ENCODE measurements around the gene VPS4B. TPM values are rescaled to one million over a fixed set of nuclear protein-coding genes. Genes with fewer than 3 reads are reported as not detected.
A peak's percentile ranks its signal among the peaks of the same experiment; 100 is the strongest.

VPS4B gene
- total RNA-seq, 1 donor from 2014 or later = 58.7 TPM

DNA sequence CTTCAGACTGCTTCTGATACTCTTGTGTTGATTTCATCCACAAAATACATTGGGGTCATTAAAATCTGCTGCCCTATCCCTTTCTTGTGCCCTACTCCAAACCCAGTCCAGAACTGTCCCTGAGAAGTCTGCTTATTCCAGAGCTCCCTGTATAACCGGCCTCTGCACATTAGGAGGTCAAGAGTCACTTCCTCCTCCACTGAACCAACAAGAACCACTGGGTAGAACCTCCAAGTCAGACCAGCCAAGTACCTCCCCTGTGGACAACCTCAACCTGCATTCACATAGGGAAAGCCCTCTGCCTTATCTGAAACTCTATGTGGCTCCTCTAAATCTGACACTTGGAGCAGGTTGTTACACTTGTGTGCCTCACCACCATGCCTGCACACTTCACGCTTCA, 77.4 kb downstream of the VPS4B start:
- Histone ChIP-seq H3K36me3 (peaks cover 85% of the 10 kb centered on the region), H3K4me1 (no peaks in the 10 kb centered on the region), H3K27me3 (no peaks in the 10 kb centered on the region), H3K4me3 (no peak overlapping the region), H3K27ac (no peak overlapping the region), H3K9me3 (no peaks in the 10 kb centered on the region)
- no peak for DNase-seq
- intact Hi-C loops (cut with DNase I) = no loop called here
- peak; percentile 25 for ATAC-seq
- TF ChIP-seq, protein P1, sequence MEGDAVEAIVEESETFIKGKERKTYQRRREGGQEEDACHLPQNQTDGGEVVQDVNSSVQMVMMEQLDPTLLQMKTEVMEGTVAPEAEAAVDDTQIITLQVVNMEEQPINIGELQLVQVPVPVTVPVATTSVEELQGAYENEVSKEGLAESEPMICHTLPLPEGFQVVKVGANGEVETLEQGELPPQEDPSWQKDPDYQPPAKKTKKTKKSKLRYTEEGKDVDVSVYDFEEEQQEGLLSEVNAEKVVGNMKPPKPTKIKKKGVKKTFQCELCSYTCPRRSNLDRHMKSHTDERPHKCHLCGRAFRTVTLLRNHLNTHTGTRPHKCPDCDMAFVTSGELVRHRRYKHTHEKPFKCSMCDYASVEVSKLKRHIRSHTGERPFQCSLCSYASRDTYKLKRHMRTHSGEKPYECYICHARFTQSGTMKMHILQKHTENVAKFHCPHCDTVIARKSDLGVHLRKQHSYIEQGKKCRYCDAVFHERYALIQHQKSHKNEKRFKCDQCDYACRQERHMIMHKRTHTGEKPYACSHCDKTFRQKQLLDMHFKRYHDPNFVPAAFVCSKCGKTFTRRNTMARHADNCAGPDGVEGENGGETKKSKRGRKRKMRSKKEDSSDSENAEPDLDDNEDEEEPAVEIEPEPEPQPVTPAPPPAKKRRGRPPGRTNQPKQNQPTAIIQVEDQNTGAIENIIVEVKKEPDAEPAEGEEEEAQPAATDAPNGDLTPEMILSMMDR (IDR thresholded peaks at IDR 0.05) = no peak

DNA sequence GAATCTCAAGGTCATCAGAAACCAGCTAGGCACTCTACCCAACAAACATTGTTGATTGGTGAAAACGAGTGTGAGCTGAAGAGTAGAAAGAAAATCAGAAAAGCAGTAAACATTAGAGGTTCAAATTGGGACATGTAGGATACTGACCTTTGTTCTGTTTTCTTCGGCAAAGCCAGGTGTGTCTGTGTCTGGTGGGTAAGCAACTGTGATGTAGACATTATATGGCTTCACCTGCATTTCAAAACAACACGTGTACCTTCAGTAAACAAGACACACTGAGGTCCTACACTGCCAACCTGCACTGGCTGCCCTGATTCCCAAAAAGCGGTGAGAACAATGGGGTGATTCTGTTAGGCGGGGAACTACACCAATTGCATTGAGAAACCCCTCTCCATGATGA, 78.0 kb downstream of the VPS4B start:
- TF ChIP-seq, protein P1 (IDR thresholded peaks at IDR 0.05) = no peak
- DNase-seq (no peak), ATAC-seq (no peak)
- intact Hi-C loops (cut with DNase I) = no loop called here
- Histone ChIP-seq H3K4me1 (no peaks in the 10 kb centered on the region), H3K4me3 (no peak overlapping the region), H3K27me3 (no peaks in the 10 kb centered on the region), H3K36me3 (peaks cover 85% of the 10 kb centered on the region), H3K9me3 (no peaks in the 10 kb centered on the region), H3K27ac (no peak overlapping the region)

DNA sequence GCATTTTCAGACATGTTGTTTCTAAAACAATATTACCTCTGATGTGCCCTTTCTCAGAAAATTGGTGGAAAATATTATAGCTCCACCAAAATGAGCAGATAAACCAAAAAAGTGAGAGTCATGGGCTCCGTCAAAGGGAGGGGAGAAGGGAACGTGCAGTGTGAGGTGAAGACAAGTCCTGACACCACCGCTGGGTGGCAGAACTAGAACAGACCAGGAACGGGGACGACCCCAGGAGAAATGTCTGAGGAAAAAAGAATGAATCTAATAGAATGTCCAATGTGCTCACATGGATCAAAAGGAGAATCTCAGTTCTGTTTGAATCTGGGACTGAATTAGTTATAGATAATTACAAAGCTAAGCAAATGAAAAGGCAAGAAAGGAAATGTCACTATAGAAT, 80.1 kb downstream of the VPS4B start:
- H3K27me3 ChIP-seq = no peaks in the 10 kb centered on the region
- H3K27ac ChIP-seq = no peak overlapping the region
- no peak overlapping the region for H3K4me3 ChIP-seq
- no peaks in the 10 kb centered on the region for H3K9me3 ChIP-seq
- H3K4me1 ChIP-seq = no peaks in the 10 kb centered on the region
- DNase-seq (no peak), ATAC-seq (peak; percentile 43)
- peaks cover 82% of the 10 kb centered on the region for H3K36me3 ChIP-seq
- intact Hi-C loops (cut with DNase I) = no loop called here
- TF ChIP-seq, protein P1 (IDR thresholded peaks at IDR 0.05) = peak; percentile 17

DNA sequence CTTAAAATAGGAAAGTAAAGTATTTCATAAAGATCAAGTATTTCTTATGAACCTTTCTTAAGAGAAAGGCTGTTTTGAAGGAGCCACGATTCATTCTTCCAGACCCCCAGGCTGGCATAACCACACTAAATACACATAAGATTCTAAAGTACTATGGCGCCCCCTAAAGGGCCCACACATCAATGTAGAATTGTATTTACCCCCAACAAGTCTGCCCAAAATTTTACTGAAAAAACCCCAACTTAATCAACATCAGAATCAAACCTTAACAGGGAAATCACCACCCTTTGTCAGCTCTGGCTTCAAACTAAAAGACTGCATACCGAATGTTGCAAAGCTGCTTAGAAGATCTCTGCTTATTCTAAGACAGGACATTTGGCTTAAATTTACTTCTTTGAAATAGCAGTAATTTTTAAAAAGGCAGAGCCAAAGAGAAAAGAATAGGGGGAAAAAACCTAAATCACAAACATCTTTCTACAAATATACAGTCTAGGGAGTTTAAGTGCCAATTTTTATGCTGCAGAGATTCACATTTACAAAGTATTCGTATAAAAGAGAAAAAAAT, 82.3 kb downstream of the VPS4B start:
- ATAC-seq = peak; percentile 45
- DNase-seq = no peak
- intact Hi-C loops (cut with DNase I) = no loop called here
- no peaks in the 10 kb centered on the region for H3K9me3 ChIP-seq
- no peaks in the 10 kb centered on the region for H3K27me3 ChIP-seq
- H3K36me3 ChIP-seq = peaks cover 86% of the 10 kb centered on the region
- no peak overlapping the region for H3K4me3 ChIP-seq
- H3K4me1 ChIP-seq = no peaks in the 10 kb centered on the region
- TF ChIP-seq, protein P1 (IDR thresholded peaks at IDR 0.05) = peak; percentile 53
- no peak overlapping the region for H3K27ac ChIP-seq

Other genes starting within 250 kb of the VPS4B start
- gene BCL2, start 102.7 kb downstream of the VPS4B start, total RNA-seq = 17.3 TPM
- gene KDSR, start 55.3 kb downstream of the VPS4B start, total RNA-seq = 77.5 TPM
- 0.55 TPM for gene SERPINB5, start 54.5 kb upstream of the VPS4B start, total RNA-seq
- not detected for gene SERPINB12, start 119.9 kb upstream of the VPS4B start, total RNA-seq
- not detected for gene SERPINB13, start 164.9 kb upstream of the VPS4B start, total RNA-seq
- not detected for gene SERPINB4, start 221.8 kb upstream of the VPS4B start, total RNA-seq
- not detected for gene SERPINB3, start 239.4 kb upstream of the VPS4B start, total RNA-seq